Measurements from ENCODE around the gene FOXO6. TPM values are rescaled to one million over a fixed set of nuclear protein-coding genes. Genes with fewer than 3 reads are reported as not detected.

Gene FOXO6
- total and polyA plus RNA-seq, 2 of the 13 experiments (the other 11 are each of a cell fraction or from before 2014, with no cell fraction given), result 0.13 TPM; not detected in 1

DNA sequence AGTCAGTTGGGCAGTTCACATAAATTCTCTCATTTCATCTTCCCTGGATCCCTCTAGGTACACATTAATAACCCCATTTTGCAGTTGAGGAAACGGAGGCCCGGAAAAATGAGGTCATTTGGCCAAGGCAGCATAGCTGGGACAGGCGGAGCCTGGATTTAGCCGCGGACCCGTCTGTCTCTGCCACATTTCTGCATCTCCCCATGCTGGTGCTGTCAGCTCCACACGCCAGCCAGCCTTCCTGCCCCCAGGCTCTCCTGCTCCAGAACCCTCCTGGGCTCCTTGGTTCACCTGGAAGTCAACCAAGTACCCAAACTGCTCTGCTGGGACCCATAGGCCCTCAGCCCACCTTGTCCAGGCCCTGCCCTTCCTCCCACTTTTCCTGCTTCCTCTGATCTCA is 7.6 kb downstream of the FOXO6 start (continued):
- TF ChIP-seq GPN1 (CRISPR knock-in tag; IDR thresholded peaks at IDR 0.05; ENCODE audit: borderline replicate concordance) (no peak), MYC (CRISPR knock-in tag; IDR thresholded peaks at IDR 0.05; ENCODE audit: borderline replicate concordance) (no peak), STAT5B (CRISPR knock-in tag; IDR thresholded peaks at IDR 0.05) (no peak)
- TF ChIP-seq, protein P1, sequence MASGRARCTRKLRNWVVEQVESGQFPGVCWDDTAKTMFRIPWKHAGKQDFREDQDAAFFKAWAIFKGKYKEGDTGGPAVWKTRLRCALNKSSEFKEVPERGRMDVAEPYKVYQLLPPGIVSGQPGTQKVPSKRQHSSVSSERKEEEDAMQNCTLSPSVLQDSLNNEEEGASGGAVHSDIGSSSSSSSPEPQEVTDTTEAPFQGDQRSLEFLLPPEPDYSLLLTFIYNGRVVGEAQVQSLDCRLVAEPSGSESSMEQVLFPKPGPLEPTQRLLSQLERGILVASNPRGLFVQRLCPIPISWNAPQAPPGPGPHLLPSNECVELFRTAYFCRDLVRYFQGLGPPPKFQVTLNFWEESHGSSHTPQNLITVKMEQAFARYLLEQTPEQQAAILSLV (CRISPR knock-in tag; IDR thresholded peaks at IDR 0.05; ENCODE audit: borderline replicate concordance), result no peak
- TF ChIP-seq, protein P2, sequence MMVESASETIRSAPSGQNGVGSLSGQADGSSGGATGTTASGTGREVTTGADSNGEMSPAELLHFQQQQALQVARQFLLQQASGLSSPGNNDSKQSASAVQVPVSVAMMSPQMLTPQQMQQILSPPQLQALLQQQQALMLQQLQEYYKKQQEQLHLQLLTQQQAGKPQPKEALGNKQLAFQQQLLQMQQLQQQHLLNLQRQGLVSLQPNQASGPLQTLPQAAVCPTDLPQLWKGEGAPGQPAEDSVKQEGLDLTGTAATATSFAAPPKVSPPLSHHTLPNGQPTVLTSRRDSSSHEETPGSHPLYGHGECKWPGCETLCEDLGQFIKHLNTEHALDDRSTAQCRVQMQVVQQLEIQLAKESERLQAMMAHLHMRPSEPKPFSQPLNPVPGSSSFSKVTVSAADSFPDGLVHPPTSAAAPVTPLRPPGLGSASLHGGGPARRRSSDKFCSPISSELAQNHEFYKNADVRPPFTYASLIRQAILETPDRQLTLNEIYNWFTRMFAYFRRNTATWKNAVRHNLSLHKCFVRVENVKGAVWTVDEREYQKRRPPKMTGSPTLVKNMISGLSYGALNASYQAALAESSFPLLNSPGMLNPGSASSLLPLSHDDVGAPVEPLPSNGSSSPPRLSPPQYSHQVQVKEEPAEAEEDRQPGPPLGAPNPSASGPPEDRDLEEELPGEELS (CRISPR knock-in tag; IDR thresholded peaks at IDR 0.05), result no peak

DNA sequence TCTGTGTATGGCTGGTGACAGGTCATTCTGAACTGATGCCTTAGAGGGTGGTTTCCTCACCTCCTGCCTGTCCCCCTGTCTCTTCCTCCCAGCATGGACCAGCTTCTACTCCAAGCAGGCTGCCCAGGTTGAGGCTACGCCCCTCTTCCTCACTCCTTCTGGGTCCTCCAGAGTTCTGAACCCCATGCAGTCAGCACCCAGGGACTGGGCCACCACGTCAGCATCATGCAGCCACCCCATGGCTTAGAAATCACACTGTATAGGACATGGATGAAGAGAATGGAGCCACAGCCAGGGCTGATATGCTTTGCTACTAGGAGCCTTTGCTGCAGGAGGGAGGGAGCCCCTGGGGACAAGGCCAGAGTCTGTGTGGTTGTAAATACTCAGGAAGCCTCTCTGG is 8.3 kb downstream of the FOXO6 start:
- Histone ChIP-seq H4K20me1 (ENCODE audit: insufficient read depth, low read length) (no peaks in the 10 kb centered on the region), H3K9me3 (ENCODE audit: low read length) (no peaks in the 10 kb centered on the region), H3K27me3 (ENCODE audit: control insufficient read depth in 1 of 2, insufficient read depth in 2 of 2, low read length in 2 of 2) (peaks cover 6% of the 10 kb centered on the region in 2 experiments), H3K4me3 (replicated peaks in 1 of 3; ENCODE audit: insufficient read depth in 1 of 3, low read depth in 2 of 3, low read length in 3 of 3) (no peak overlapping the region), H3K27ac (ENCODE audit: extremely low read length, insufficient read depth, low read length) (no peak overlapping the region), H3K4me1 (ENCODE audit: insufficient read depth, low read length) (peaks cover 25% of the 10 kb centered on the region), H3K9ac (ENCODE audit: insufficient read depth, low read depth, low read length) (no peak overlapping the region), H2AFZ (ENCODE audit: low read length) (no peak overlapping the region), H3K79me2 (ENCODE audit: insufficient read depth, low read length) (no peaks in the 10 kb centered on the region), H3K4me2 (ENCODE audit: low read depth, low read length) (no peak overlapping the region), H3K36me3 (replicated peaks in 1 of 2; ENCODE audit: control insufficient read depth in 1 of 2, insufficient read depth in 2 of 2, low read length in 2 of 2) (no peaks in the 10 kb centered on the region)
- no TSS peak for BruUV-seq (replicated peaks)
- no peak for DNase-seq (ENCODE audit: low spot score)
- intact Hi-C loops (cut with micrococcal nuclease; ENCODE audit: unreplicated experiment) (no loop called here), in situ Hi-C loops (cut with HindIII; ENCODE audit: extremely low pct_ligation_motif_present, low pct_unique_long_range_greater_than_20kb) (no loop called here)
- TF ChIP-seq, protein P3, sequence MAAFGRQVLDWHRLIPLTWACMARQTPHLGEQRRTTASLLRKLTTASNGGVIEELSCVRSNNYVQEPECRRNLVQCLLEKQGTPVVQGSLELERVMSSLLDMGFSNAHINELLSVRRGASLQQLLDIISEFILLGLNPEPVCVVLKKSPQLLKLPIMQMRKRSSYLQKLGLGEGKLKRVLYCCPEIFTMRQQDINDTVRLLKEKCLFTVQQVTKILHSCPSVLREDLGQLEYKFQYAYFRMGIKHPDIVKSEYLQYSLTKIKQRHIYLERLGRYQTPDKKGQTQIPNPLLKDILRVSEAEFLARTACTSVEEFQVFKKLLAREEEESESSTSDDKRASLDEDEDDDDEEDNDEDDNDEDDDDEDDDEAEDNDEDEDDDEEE (CRISPR knock-in tag; IDR thresholded peaks at IDR 0.05), result no peak
- no peak for TF ChIP-seq ZNF367 (CRISPR knock-in tag; IDR thresholded peaks at IDR 0.05; ENCODE audit: borderline replicate concordance)
- TF ChIP-seq MTF2 (CRISPR knock-in tag; IDR thresholded peaks at IDR 0.05; ENCODE audit: borderline replicate concordance), result no peak
- TF ChIP-seq ZNF530 (CRISPR knock-in tag; IDR thresholded peaks at IDR 0.05; ENCODE audit: low read depth), result no peak
- TF ChIP-seq ASH2L (IDR thresholded peaks at IDR 0.05; ENCODE audit: insufficient read length, low read depth, low read length), result no peak
- no peak for TF ChIP-seq NCOR1 (IDR thresholded peaks at IDR 0.05; ENCODE audit: borderline replicate concordance, low read length)
- no peak for TF ChIP-seq GLI4 (CRISPR knock-in tag; IDR thresholded peaks at IDR 0.05; ENCODE audit: borderline replicate concordance)
- no peak for TF ChIP-seq PLRG1 (conservative IDR thresholded peaks at IDR 0.05)
- no peak for TF ChIP-seq REL (CRISPR knock-in tag; conservative IDR thresholded peaks at IDR 0.05)
- TF ChIP-seq YY1 (IDR thresholded peaks at IDR 0.05; ENCODE audit: insufficient read depth, insufficient replicate concordance, low read depth, low read length), result no peak
- TF ChIP-seq NFATC3 (CRISPR knock-in tag; IDR thresholded peaks at IDR 0.05), result no peak
- TF ChIP-seq, protein P4, sequence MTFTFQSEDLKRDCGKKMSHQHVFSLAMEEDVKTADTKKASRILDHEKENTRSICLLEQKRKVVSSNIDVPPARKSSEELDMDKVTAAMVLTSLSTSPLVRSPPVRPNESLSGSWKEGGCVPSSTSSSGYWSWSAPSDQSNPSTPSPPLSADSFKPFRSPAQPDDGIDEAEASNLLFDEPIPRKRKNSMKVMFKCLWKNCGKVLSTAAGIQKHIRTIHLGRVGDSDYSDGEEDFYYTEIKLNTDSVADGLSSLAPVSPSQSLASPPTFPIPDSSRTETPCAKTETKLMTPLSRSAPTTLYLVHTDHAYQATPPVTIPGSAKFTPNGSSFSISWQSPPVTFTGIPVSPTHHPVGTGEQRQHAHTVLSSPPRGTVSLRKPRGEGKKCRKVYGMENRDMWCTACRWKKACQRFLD (CRISPR knock-in tag; IDR thresholded peaks at IDR 0.05; ENCODE audit: borderline replicate concordance), result no peak
- no peak for TF ChIP-seq RBFOX2 (IDR thresholded peaks at IDR 0.05; ENCODE audit: low read depth, low read length)
- TF ChIP-seq TGIF2 (CRISPR knock-in tag; IDR thresholded peaks at IDR 0.05), result no peak
- FAIRE-seq, result no peak
- 25% methylated on average over 2 of the region's 2 CpGs for WGBS (ENCODE audit: low lambda C conversion rate)
- CTCF ChIA-PET (ENCODE audit: low intra/inter-chr PET ratio, low total read pairs), result no interaction called here
- ATAC-seq, result no peak
- POLR2A ChIA-PET, result no interaction called here

Data from HepG2 (cell line).